OCI-LY1 (cell line): ENCODE data around the gene CUX1.

ENCODE experiments used
- H2AFZ ChIP-seq: fragments of 200-600 bp; sonication (generic), shearing (Covaris generic); 2 replicates; pipeline ENCODE4 v1.6.0; 2014; ENCODE audit warnings: antibody characterized with exemption, mild to moderate bottlenecking, low read length
- H3F3A ChIP-seq: fragments of 200-600 bp; sonication (generic), shearing (Covaris generic); 2 replicates; pipeline ENCODE4 v1.6.0; 2014; ENCODE audit warnings: mild to moderate bottlenecking, antibody characterized with exemption, low read length, moderate library complexity; ENCODE audit not compliant: insufficient read depth
- H3K27ac ChIP-seq: fragments of 200-600 bp; sonication (generic); 2 replicates; pipeline ENCODE4 v1.5.1; 2014; ENCODE audit warnings: low read length, mixed run types, mild to moderate bottlenecking, low read depth; ENCODE audit not compliant: poor library complexity, severe bottlenecking
- H3K27me3 ChIP-seq: fragments of 200-600 bp; sonication (generic); 2 replicates; pipeline ENCODE4 v1.6.0; 2014; ENCODE audit warnings: antibody characterized with exemption, mild to moderate bottlenecking, low read length, moderate library complexity; ENCODE audit not compliant: insufficient read depth
- H3K36me3 ChIP-seq: fragments of 200-600 bp; sonication (generic); 2 replicates; pipeline ENCODE4 v1.6.1; 2014; ENCODE audit warnings: mild to moderate bottlenecking, antibody characterized with exemption, low read length, moderate library complexity, mixed read lengths; ENCODE audit not compliant: insufficient read depth
- H3K4me1 ChIP-seq: fragments of 200-600 bp; sonication (generic); 2 replicates; pipeline ENCODE4 v1.5.1; 2014; ENCODE audit warnings: mild to moderate bottlenecking, low read length, moderate library complexity; ENCODE audit not compliant: insufficient read depth, severe bottlenecking
- H3K4me2 ChIP-seq: fragments of 200-600 bp; sonication (generic), shearing (Covaris generic); 2 replicates; pipeline ENCODE4 v1.6.1; 2014; ENCODE audit warnings: low read length
- H3K4me3 ChIP-seq: fragments of 200-600 bp; sonication (generic); 2 replicates; pipeline ENCODE4 v1.5.1; 2014; ENCODE audit warnings: low read length, low read depth, mild to moderate bottlenecking, mixed read lengths; ENCODE audit not compliant: poor library complexity, severe bottlenecking
- H3K79me2 ChIP-seq: fragments of 200-600 bp; shearing (Covaris generic); 2 replicates; pipeline ENCODE4 v1.6.1; 2016; ENCODE audit warnings: mixed run types, low read length, mixed read lengths; ENCODE audit not compliant: insufficient read depth
- H3K9ac ChIP-seq: fragments of 200-600 bp; sonication (generic), shearing (Covaris generic); 2 replicates; pipeline ENCODE4 v1.6.1; 2014; ENCODE audit warnings: mild to moderate bottlenecking, low read length, mixed read lengths
- H3K9me2 ChIP-seq: fragments of 200-600 bp; sonication (generic), shearing (Covaris generic); 2 replicates; pipeline ENCODE4 v1.6.1; 2014; ENCODE audit warnings: low read depth, mild to moderate bottlenecking, low read length, mixed read lengths
- H3K9me3 ChIP-seq: fragments of 200-600 bp; shearing (Covaris generic); 2 replicates; pipeline ENCODE4 v1.6.1; 2014; ENCODE audit warnings: low read length, mixed read lengths
- H4K20me1 ChIP-seq: fragments of 200-600 bp; sonication (generic), shearing (Covaris generic); 2 replicates; pipeline ENCODE4 v1.6.0; 2016; ENCODE audit warnings: mild to moderate bottlenecking, low read length; ENCODE audit not compliant: insufficient read depth
- CTCF ChIP-seq: fragments of 200-600 bp; sonication (generic), shearing (Covaris generic); IDR thresholded peaks from 2 replicates; pipeline ENCODE4 v1.5.1; 2017; ENCODE audit warnings: mild to moderate bottlenecking, antibody characterized with exemption, low read length, moderate library complexity, mixed read lengths
- EZH2 ChIP-seq: fragments of 200-600 bp; sonication (generic), shearing (Covaris generic); IDR thresholded peaks from 2 replicates; pipeline ENCODE4 v1.8.0; 2017; ENCODE audit warnings: borderline replicate concordance, mixed run types, mild to moderate bottlenecking, antibody characterized with exemption, low read length, moderate library complexity, mixed read lengths

Gene CUX1

GRCh38 chr7:102236592-102237287 lies 419.3 kb downstream of the CUX1 start:
- no peak overlapping the region for H2AFZ ChIP-seq
- H3K9ac ChIP-seq, result no peak overlapping the region
- TF ChIP-seq CTCF, result peak; percentile 93
- TF ChIP-seq EZH2, result no peak
- H3K36me3 ChIP-seq, result peaks cover 86% of the 10 kb centered on the region
- no peaks in the 10 kb centered on the region for H3K4me1 ChIP-seq
- H4K20me1 ChIP-seq, result no peaks in the 10 kb centered on the region
- H3F3A ChIP-seq, result no peaks in the 10 kb centered on the region
- H3K9me3 ChIP-seq, result no peaks in the 10 kb centered on the region
- no peaks in the 10 kb centered on the region for H3K79me2 ChIP-seq
- no peak overlapping the region for H3K27ac ChIP-seq
- H3K4me2 ChIP-seq, result no peak overlapping the region
- no peaks in the 10 kb centered on the region for H3K27me3 ChIP-seq
- H3K9me2 ChIP-seq, result no peaks in the 10 kb centered on the region
- no peak overlapping the region for H3K4me3 ChIP-seq

GRCh38 chr7:102239206-102239820 lies 421.9 kb downstream of the CUX1 start:
- no peak overlapping the region for H3K4me3 ChIP-seq
- no peaks in the 10 kb centered on the region for H4K20me1 ChIP-seq
- no peak overlapping the region for H3K9ac ChIP-seq
- no peaks in the 10 kb centered on the region for H3K4me1 ChIP-seq
- H3K4me2 ChIP-seq, result no peak overlapping the region
- H3F3A ChIP-seq, result no peaks in the 10 kb centered on the region; the same call in 1 of the 2 replicates
- no peaks in the 10 kb centered on the region for H3K9me3 ChIP-seq
- H3K79me2 ChIP-seq, result no peaks in the 10 kb centered on the region
- peaks cover 85% of the 10 kb centered on the region for H3K36me3 ChIP-seq
- no peaks in the 10 kb centered on the region for H3K27me3 ChIP-seq
- TF ChIP-seq EZH2 (no peak), CTCF (no peak)
- no peaks in the 10 kb centered on the region for H3K9me2 ChIP-seq
- no peak overlapping the region for H3K27ac ChIP-seq
- no peak overlapping the region for H2AFZ ChIP-seq

GRCh38 chr7:102241431-102241830 lies 424.0 kb downstream of the CUX1 start:
- no peaks in the 10 kb centered on the region for H3K79me2 ChIP-seq
- no peak overlapping the region for H3K4me3 ChIP-seq
- H3K9ac ChIP-seq, result no peak overlapping the region
- H3F3A ChIP-seq, result no peaks in the 10 kb centered on the region; the same call in 1 of the 2 replicates
- TF ChIP-seq EZH2 (no peak), CTCF (no peak)
- H3K27ac ChIP-seq, result no peak overlapping the region
- H2AFZ ChIP-seq, result no peak overlapping the region
- H3K4me2 ChIP-seq, result no peak overlapping the region
- no peaks in the 10 kb centered on the region for H3K27me3 ChIP-seq
- H4K20me1 ChIP-seq, result no peaks in the 10 kb centered on the region
- no peaks in the 10 kb centered on the region for H3K4me1 ChIP-seq
- no peaks in the 10 kb centered on the region for H3K9me3 ChIP-seq
- H3K9me2 ChIP-seq, result no peaks in the 10 kb centered on the region
- H3K36me3 ChIP-seq, result peaks cover 85% of the 10 kb centered on the region
